ES-I3 (cell line): ENCODE data around the gene OR6C68.
A peak's percentile ranks its signal among the peaks of the same experiment; 100 is the strongest.
"Not testable (repeated sequence)": the region's sequence is repeated elsewhere in the genome, so short reads cannot be mapped to it uniquely, and the experiment has no call there.

Experiments used
- H3K36me3 ChIP-seq: 2 replicates; pipeline ENCODE4 v1.6.1; 2013; ENCODE audit warnings: mild to moderate bottlenecking, low read length, control low read depth, moderate library complexity; ENCODE audit not compliant: insufficient read depth
- H3K4me1 ChIP-seq: 2 replicates; pipeline ENCODE4 v1.6.1; 2013; ENCODE audit warnings: mild to moderate bottlenecking, control low read depth, low read length; ENCODE audit not compliant: insufficient read depth
- H3K9ac ChIP-seq: 2 replicates; pipeline ENCODE4 v1.6.1; 2013; ENCODE audit warnings: low read depth, mild to moderate bottlenecking, low read length, moderate library complexity
- H3K9me3 ChIP-seq: 2 replicates; pipeline ENCODE4 v1.6.1; 2013; ENCODE audit warnings: mild to moderate bottlenecking, low read length, moderate library complexity; ENCODE audit not compliant: control insufficient read depth, insufficient read depth

The OR6C68 gene

GRCh38 chr12:55492078-55492477 is at the start of gene OR6C68:
TSS of gene OR6C68 (plus strand) at chr12:55492378. CDS start at chr12:55492378, 0 bp downstream.
- H3K36me3 ChIP-seq = no peaks in the 10 kb centered on the region
- H3K9ac ChIP-seq = no peak within 1 kb of the TSS
- H3K9me3 ChIP-seq = no peaks in the 10 kb centered on the region
- no peaks in the 10 kb centered on the region for H3K4me1 ChIP-seq

- peaks cover 6% of the 10 kb centered on the region for H3K9me3 ChIP-seq
- H3K4me1 ChIP-seq = no peaks in the 10 kb centered on the region
- H3K9ac ChIP-seq = no peak within 1 kb of the TSS
Observed at GRCh38 chr12:55443776-55444175, 48.4 kb upstream of the OR6C68 start, which contains the start of gene OR6C2. TSS of gene OR6C2 (plus strand) at chr12:55444076. CDS start at chr12:55452214, 8,138 bp downstream.

GRCh38 chr12:55445357-55445756 is 46.8 kb upstream of the OR6C68 start:
- Histone ChIP-seq H3K36me3 (no peaks in the 10 kb centered on the region), H3K4me1 (no peaks in the 10 kb centered on the region), H3K9ac (no peak overlapping the region), H3K9me3 (peaks cover 6% of the 10 kb centered on the region)

More at GRCh38 chr12:55443776-55444175, 48.4 kb upstream of the OR6C68 start, which contains the start of gene OR6C2:
- H3K36me3 ChIP-seq = no peaks in the 10 kb centered on the region

GRCh38 chr12:55446326-55446725 is 45.9 kb upstream of the OR6C68 start:
- no peaks in the 10 kb centered on the region for H3K4me1 ChIP-seq
- H3K9me3 ChIP-seq = peaks cover 6% of the 10 kb centered on the region; the same call in 1 of the 2 replicates
- H3K9ac ChIP-seq = no peak overlapping the region
- no peaks in the 10 kb centered on the region for H3K36me3 ChIP-seq

- no peak overlapping the region for H3K9ac ChIP-seq
- H3K36me3 ChIP-seq = no peaks in the 10 kb centered on the region
- H3K9me3 ChIP-seq = no peaks in the 10 kb centered on the region
- no peaks in the 10 kb centered on the region for H3K4me1 ChIP-seq
Observed at GRCh38 chr12:55448825-55449224, 43.4 kb upstream of the OR6C68 start.

GRCh38 chr12:55464926-55465325 is 27.3 kb upstream of the OR6C68 start:
- H3K36me3 ChIP-seq, H3K9me3 ChIP-seq, H3K4me1 ChIP-seq, H3K9ac ChIP-seq: not testable (repeated sequence)

GRCh38 chr12:55467836-55468235 is 24.3 kb upstream of the OR6C68 start:
- Histone ChIP-seq H3K9ac (no peak overlapping the region), H3K9me3 (no peaks in the 10 kb centered on the region), H3K36me3 (no peaks in the 10 kb centered on the region), H3K4me1 (peaks cover 16% of the 10 kb centered on the region; the same call in 1 of the 2 replicates)

- Histone ChIP-seq H3K36me3 (no peaks in the 10 kb centered on the region), H3K4me1 (peaks cover 16% of the 10 kb centered on the region; the same call in 1 of the 2 replicates), H3K9ac (no peak overlapping the region)
Observed at GRCh38 chr12:55469291-55469690, 22.9 kb upstream of the OR6C68 start.

GRCh38 chr12:55470088-55470829 is 21.9 kb upstream of the OR6C68 start, which contains the start of gene OR6C70:
TSS of gene OR6C70 (minus strand) at chr12:55470138. CDS start at chr12:55470138, 0 bp downstream.
- peaks cover 16% of the 10 kb centered on the region; the same call in 1 of the 2 replicates for H3K4me1 ChIP-seq
- no peaks in the 10 kb centered on the region for H3K9me3 ChIP-seq
- no peak within 1 kb of the TSS for H3K9ac ChIP-seq
- H3K36me3 ChIP-seq = no peaks in the 10 kb centered on the region

More at GRCh38 chr12:55469291-55469690, 22.9 kb upstream of the OR6C68 start:
- no peaks in the 10 kb centered on the region for H3K9me3 ChIP-seq

GRCh38 chr12:55472264-55472663 is 19.9 kb upstream of the OR6C68 start:
- Histone ChIP-seq H3K9me3 (no peaks in the 10 kb centered on the region), H3K4me1 (peaks cover 16% of the 10 kb centered on the region; the same call in 1 of the 2 replicates), H3K36me3 (no peaks in the 10 kb centered on the region), H3K9ac (no peak overlapping the region)

GRCh38 chr12:55479136-55479535 is 13.0 kb upstream of the OR6C68 start:
- H3K4me1 ChIP-seq, H3K9ac ChIP-seq, H3K36me3 ChIP-seq, H3K9me3 ChIP-seq: not testable (repeated sequence)

GRCh38 chr12:55484284-55484683 is 7.9 kb upstream of the OR6C68 start:
- H3K9me3 ChIP-seq, H3K4me1 ChIP-seq, H3K36me3 ChIP-seq: not testable (repeated sequence)
- peak overlapping the region; percentile 28; the same call in 1 of the 2 replicates for H3K9ac ChIP-seq

GRCh38 chr12:55495490-55495889 is 3.3 kb downstream of the OR6C68 start:
- Histone ChIP-seq H3K4me1 (no peaks in the 10 kb centered on the region), H3K9me3 (no peaks in the 10 kb centered on the region), H3K36me3 (no peaks in the 10 kb centered on the region), H3K9ac (no peak overlapping the region)

GRCh38 chr12:55499231-55499630 is 7.1 kb downstream of the OR6C68 start:
- H3K9ac ChIP-seq = no peak overlapping the region

GRCh38 chr12:55499810-55500252 is 7.7 kb downstream of the OR6C68 start:
- H3K9me3 ChIP-seq = no peaks in the 10 kb centered on the region
- no peaks in the 10 kb centered on the region for H3K4me1 ChIP-seq
- H3K9ac ChIP-seq = no peak overlapping the region
- H3K36me3 ChIP-seq = no peaks in the 10 kb centered on the region

More at GRCh38 chr12:55499231-55499630, 7.1 kb downstream of the OR6C68 start:
- no peaks in the 10 kb centered on the region for H3K36me3 ChIP-seq
- no peaks in the 10 kb centered on the region for H3K4me1 ChIP-seq
- no peaks in the 10 kb centered on the region for H3K9me3 ChIP-seq
